ENCODE data around the gene TNRC6B.
A peak's percentile ranks its signal among the peaks of the same experiment; 100 is the strongest.

Gene TNRC6B

GRCh38 chr22:40241200-40241763 lies 63.6 kb downstream of the TNRC6B start:
- no peak for DNase-seq (ENCODE audit: low spot score)
- no peak for TF ChIP-seq CTCF (IDR thresholded peaks at IDR 0.05; ENCODE audit: borderline replicate concordance, control extremely low read depth, extremely low read depth, insufficient read depth, missing control alignments)
- in situ Hi-C loops (cut with MboI; ENCODE audit: low sequenced_read_pairs, unreplicated experiment), result no loop called here

GRCh38 chr22:40243891-40244290 lies 66.2 kb downstream of the TNRC6B start:
- DNase-seq (ENCODE audit: low spot score), result no peak
- TF ChIP-seq CTCF (IDR thresholded peaks at IDR 0.05; ENCODE audit: borderline replicate concordance, control extremely low read depth, extremely low read depth, insufficient read depth, missing control alignments), result no peak
- in situ Hi-C loops (cut with MboI; ENCODE audit: low sequenced_read_pairs, unreplicated experiment), result no loop called here

- no peak for TF ChIP-seq CTCF (IDR thresholded peaks at IDR 0.05; ENCODE audit: borderline replicate concordance, control extremely low read depth, extremely low read depth, insufficient read depth, missing control alignments)
- in situ Hi-C loops (cut with MboI; ENCODE audit: low sequenced_read_pairs, unreplicated experiment), result no loop called here
- DNase-seq (ENCODE audit: low spot score), result no peak
These were observed 66.9 kb downstream of the TNRC6B start for GRCh38 chr22:40244586-40244985.

GRCh38 chr22:40247976-40248375 lies 70.3 kb downstream of the TNRC6B start:
- in situ Hi-C loops (cut with MboI; ENCODE audit: low sequenced_read_pairs, unreplicated experiment), result no loop called here
- DNase-seq (ENCODE audit: low spot score), result no peak
- TF ChIP-seq CTCF (IDR thresholded peaks at IDR 0.05; ENCODE audit: borderline replicate concordance, control extremely low read depth, extremely low read depth, insufficient read depth, missing control alignments), result no peak

GRCh38 chr22:40249286-40249685 lies 71.6 kb downstream of the TNRC6B start:
- no peak for TF ChIP-seq CTCF (IDR thresholded peaks at IDR 0.05; ENCODE audit: borderline replicate concordance, control extremely low read depth, extremely low read depth, insufficient read depth, missing control alignments)
- DNase-seq (ENCODE audit: low spot score), result no peak
- in situ Hi-C loops (cut with MboI; ENCODE audit: low sequenced_read_pairs, unreplicated experiment), result no loop called here

GRCh38 chr22:40250608-40251007 lies 72.9 kb downstream of the TNRC6B start:
- in situ Hi-C loops (cut with MboI; ENCODE audit: low sequenced_read_pairs, unreplicated experiment), result no loop called here
- no peak for TF ChIP-seq CTCF (IDR thresholded peaks at IDR 0.05; ENCODE audit: borderline replicate concordance, control extremely low read depth, extremely low read depth, insufficient read depth, missing control alignments)
- peak; percentile 53 for DNase-seq (ENCODE audit: low spot score)
